ENCODE measurements around the gene USP50. TPM values are rescaled to one million over a fixed set of nuclear protein-coding genes. Genes with fewer than 3 reads are reported as not detected.

USP50 gene
- polyA plus RNA-seq, 1 of the 3 experiments (the other 2 are of a cell fraction) = not detected

GRCh38 chr15:50531163-50531562, 15.3 kb downstream of the USP50 start:
- no peaks in the 10 kb centered on the region for H3F3A ChIP-seq (replicated peaks; ENCODE audit: insufficient read depth)
- no peaks in the 10 kb centered on the region for H3K9me3 ChIP-seq
- no peaks in the 10 kb centered on the region for H3K4me1 ChIP-seq (ENCODE audit: control insufficient read depth in 1 of 2, insufficient read depth in 2 of 2, low read depth in 1 of 2, low read length in 1 of 2)
- no peak for DNase-seq
- no peak for TF ChIP-seq IRF3 (IDR thresholded peaks at IDR 0.05; ENCODE audit: low read depth, low read length)
- no peak for TF ChIP-seq YY1 (IDR thresholded peaks at IDR 0.05; ENCODE audit: low read depth)
- TF ChIP-seq MEF2A (IDR thresholded peaks at IDR 0.05; ENCODE audit: borderline replicate concordance, low read depth) = no peak
- no peak for TF ChIP-seq USF1 (IDR thresholded peaks at IDR 0.05; ENCODE audit: borderline replicate concordance, low read depth)
- TF ChIP-seq FOSL2 (IDR thresholded peaks at IDR 0.05; ENCODE audit: borderline replicate concordance, low read depth) = no peak
- no peak for TF ChIP-seq EP300 (IDR thresholded peaks at IDR 0.05; ENCODE audit: borderline replicate concordance in 1 of 2, low read depth in 1 of 2, low read length in 1 of 2)
- no peaks in the 10 kb centered on the region for H3K36me3 ChIP-seq (replicated peaks in 1 of 2; ENCODE audit: control insufficient read depth in 1 of 2, insufficient read depth in 2 of 2, low read length in 1 of 2)
- H3K27ac ChIP-seq (ENCODE audit: low read depth in 2 of 2, low read length in 1 of 2) = no peak overlapping the region
- H3K27me3 ChIP-seq (ENCODE audit: insufficient read depth) = no peaks in the 10 kb centered on the region
- H2AFZ ChIP-seq (ENCODE audit: low read depth) = no peak overlapping the region
- ChIA-PET CTCF (interaction anchor here (0.7 to 0.9 kb wide), 2 partner anchors 91 to 581 kb away, joined by 3 to 4 read pairs; no protein-coding TSS in a partner anchor), POLR2A (interaction anchor here (0.7 kb wide), 1 partner anchor 159 kb away, joined by 7 read pairs; no protein-coding TSS in a partner anchor)
- H3K4me3 ChIP-seq (ENCODE audit: low read depth in 2 of 2, low read length in 1 of 2) = no peak overlapping the region
- no peak overlapping the region for H3K4me2 ChIP-seq
- 82% methylated on average over 4 of the region's 4 CpGs for WGBS (ENCODE audit: low lambda C conversion rate)
- no peaks in the 10 kb centered on the region for H3K9me2 ChIP-seq
- no peaks in the 10 kb centered on the region for H3K79me2 ChIP-seq (ENCODE audit: insufficient read depth)
- no peaks in the 10 kb centered on the region for H4K20me1 ChIP-seq (ENCODE audit: insufficient read depth)
- no peak overlapping the region for H3K9ac ChIP-seq

GRCh38 chr15:50523851-50524251, 22.6 kb downstream of the USP50 start:
- H3K27ac ChIP-seq (ENCODE audit: low read depth in 2 of 2, low read length in 1 of 2) = no peak overlapping the region
- no peak overlapping the region for H3K4me2 ChIP-seq
- H3K79me2 ChIP-seq (ENCODE audit: insufficient read depth) = no peaks in the 10 kb centered on the region
- H3K4me3 ChIP-seq (ENCODE audit: low read depth in 2 of 2, low read length in 1 of 2) = no peak overlapping the region
- H3K27me3 ChIP-seq (ENCODE audit: insufficient read depth) = no peaks in the 10 kb centered on the region
- ChIA-PET CTCF (interaction anchor here (1.0 kb wide), 1 partner anchor 17 kb away, joined by 3 read pairs; no protein-coding TSS in a partner anchor), POLR2A (no interaction called here)
- no peaks in the 10 kb centered on the region for H3K9me2 ChIP-seq
- no peaks in the 10 kb centered on the region for H3K36me3 ChIP-seq (replicated peaks in 1 of 2; ENCODE audit: control insufficient read depth in 1 of 2, insufficient read depth in 2 of 2, low read length in 1 of 2)
- no peaks in the 10 kb centered on the region for H3K4me1 ChIP-seq (ENCODE audit: control insufficient read depth in 1 of 2, insufficient read depth in 2 of 2, low read depth in 1 of 2, low read length in 1 of 2)
- TF ChIP-seq SIN3A (IDR thresholded peaks at IDR 0.05; ENCODE audit: borderline replicate concordance, low read depth, low read length) (no peak), ZBTB33 (IDR thresholded peaks at IDR 0.05; ENCODE audit: borderline replicate concordance, low read depth) (no peak), TCF12 (IDR thresholded peaks at IDR 0.05) (no peak), RXRA (IDR thresholded peaks at IDR 0.05; ENCODE audit: borderline replicate concordance, low read depth) (no peak), TAF1 (IDR thresholded peaks at IDR 0.05; ENCODE audit: borderline replicate concordance, low read depth, low read length) (no peak), NFIC (IDR thresholded peaks at IDR 0.05; ENCODE audit: borderline replicate concordance) (no peak), EZH2phosphoT487 (IDR thresholded peaks at IDR 0.05; ENCODE audit: borderline replicate concordance, low read depth) (no peak), ELF1 (IDR thresholded peaks at IDR 0.05) (no peak), MEF2A (IDR thresholded peaks at IDR 0.05; ENCODE audit: borderline replicate concordance, low read depth) (no peak), IRF3 (IDR thresholded peaks at IDR 0.05; ENCODE audit: low read depth, low read length) (no peak), SMC3 (IDR thresholded peaks at IDR 0.05; ENCODE audit: low read depth, low read length) (no peak), YY1 (IDR thresholded peaks at IDR 0.05; ENCODE audit: low read depth) (no peak), GABPA (IDR thresholded peaks at IDR 0.05; ENCODE audit: low read depth) (no peak), MAX (IDR thresholded peaks at IDR 0.05; ENCODE audit: low read depth) (no peak), CHD2 (IDR thresholded peaks at IDR 0.05; ENCODE audit: low read length, partially characterized antibody) (no peak), CTCF (IDR thresholded peaks at IDR 0.05) (no peak), RCOR1 (IDR thresholded peaks at IDR 0.05; ENCODE audit: low read length) (no peak)
- H3F3A ChIP-seq (replicated peaks; ENCODE audit: insufficient read depth) = no peaks in the 10 kb centered on the region
- H3K9me3 ChIP-seq = no peaks in the 10 kb centered on the region
- DNase-seq = no peak
- H3K9ac ChIP-seq = no peak overlapping the region
- no peak overlapping the region for H2AFZ ChIP-seq (ENCODE audit: low read depth)
- H4K20me1 ChIP-seq (ENCODE audit: insufficient read depth) = no peaks in the 10 kb centered on the region
- WGBS (ENCODE audit: low lambda C conversion rate) = 64% methylated on average over 5 of the region's 5 CpGs
